HG03139 (cell line): ENCODE data around the gene OR4K1.
"Not testable (repeated sequence)": the region's sequence is repeated elsewhere in the genome, so short reads cannot be mapped to it uniquely, and the experiment has no call there.

Source experiments
- ATAC-seq: cut with Tn5 transposase; IDR thresholded peaks from one replicate; pipeline ENCODE4 v1.9.1; 2021; ENCODE audit not compliant: unreplicated experiment

Gene OR4K1, protein sequence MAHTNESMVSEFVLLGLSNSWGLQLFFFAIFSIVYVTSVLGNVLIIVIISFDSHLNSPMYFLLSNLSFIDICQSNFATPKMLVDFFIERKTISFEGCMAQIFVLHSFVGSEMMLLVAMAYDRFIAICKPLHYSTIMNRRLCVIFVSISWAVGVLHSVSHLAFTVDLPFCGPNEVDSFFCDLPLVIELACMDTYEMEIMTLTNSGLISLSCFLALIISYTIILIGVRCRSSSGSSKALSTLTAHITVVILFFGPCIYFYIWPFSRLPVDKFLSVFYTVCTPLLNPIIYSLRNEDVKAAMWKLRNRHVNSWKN

GRCh38 chr14:19930617-19931016 lies at the start of gene OR4K1:
TSS of gene OR4K1 (plus strand) at chr14:19930917. CDS start at chr14:19935667, 4,750 bp downstream.
- ATAC-seq = no peak

DNA sequence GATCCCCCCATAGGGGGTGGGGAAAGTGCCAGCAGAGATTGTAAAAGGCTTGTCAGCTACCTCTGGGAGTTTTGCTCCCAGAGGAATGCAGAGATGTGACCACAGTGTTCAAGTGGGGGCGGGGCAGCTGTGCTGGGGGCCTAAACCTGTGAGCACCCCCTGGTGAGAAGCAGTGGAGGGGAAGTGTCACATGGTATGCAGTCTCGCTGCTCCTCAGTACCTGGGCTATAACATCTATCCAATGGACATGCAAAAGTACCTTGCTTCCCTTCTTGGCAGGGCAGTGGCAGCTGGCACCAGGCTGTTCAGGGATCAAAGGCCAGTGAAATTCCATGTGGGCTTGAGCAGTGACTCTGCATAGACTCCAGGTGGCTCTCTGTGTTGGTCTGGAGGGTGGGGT lies 35.4 kb upstream of the OR4K1 start:
- no peak for ATAC-seq

GRCh38 chr14:19900999-19901398 lies 29.7 kb upstream of the OR4K1 start:
- no peak for ATAC-seq

DNA sequence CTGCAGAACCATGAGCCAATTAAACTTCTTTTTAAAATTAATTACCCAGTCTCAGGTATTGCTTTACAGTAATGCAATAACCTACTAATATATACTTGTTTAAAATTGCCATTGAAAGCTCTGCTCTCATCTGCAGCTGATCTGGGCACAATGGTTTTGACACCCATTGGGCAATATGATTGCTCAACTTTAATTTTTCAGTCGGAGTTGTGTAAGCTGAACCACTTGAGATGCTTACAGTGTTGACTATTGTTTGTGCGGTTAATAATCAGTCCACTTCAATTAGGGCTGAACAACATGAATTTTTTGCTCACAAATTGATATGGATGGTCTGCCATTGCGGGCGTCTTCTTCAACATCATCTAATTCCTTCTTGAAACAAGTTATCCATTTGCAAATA lies 28.3 kb upstream of the OR4K1 start:
- no peak for ATAC-seq

GRCh38 chr14:19906665-19907064 lies 24.1 kb upstream of the OR4K1 start:
- ATAC-seq = no peak

GRCh38 chr14:19911114-19911513 lies 19.6 kb upstream of the OR4K1 start:
- ATAC-seq = no peak

GRCh38 chr14:19917243-19917642 lies 13.5 kb upstream of the OR4K1 start:
- no peak for ATAC-seq

DNA sequence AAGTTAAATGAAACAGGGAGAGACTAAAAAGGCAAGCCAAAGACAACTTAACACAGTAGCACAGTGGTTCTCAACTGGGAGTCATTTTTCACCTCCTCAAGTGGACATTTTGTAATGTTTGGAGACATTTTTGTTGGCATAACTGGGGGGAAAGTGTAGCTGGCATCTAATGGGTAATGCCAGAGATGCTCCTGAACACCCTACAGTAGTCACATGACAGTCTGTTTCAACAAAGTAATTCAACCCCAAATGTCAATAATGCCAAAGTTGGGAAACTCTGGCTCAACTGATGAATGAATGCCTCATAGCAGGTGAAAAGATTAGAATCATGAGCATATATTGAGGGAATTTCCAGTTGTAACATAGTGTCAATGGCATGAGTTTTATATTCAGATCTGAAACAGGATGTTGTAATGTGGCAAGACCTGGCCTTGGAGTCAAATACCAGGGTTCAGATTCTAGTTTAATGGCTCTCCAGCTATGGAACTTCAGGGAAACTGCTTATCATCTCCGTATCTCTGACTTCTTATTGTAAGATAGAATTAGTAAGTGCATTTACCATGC lies 12.7 kb upstream of the OR4K1 start:
- ATAC-seq = no peak

- ATAC-seq = no peak
Measured at GRCh38 chr14:19918553-19919264, 12.0 kb upstream of the OR4K1 start.

DNA sequence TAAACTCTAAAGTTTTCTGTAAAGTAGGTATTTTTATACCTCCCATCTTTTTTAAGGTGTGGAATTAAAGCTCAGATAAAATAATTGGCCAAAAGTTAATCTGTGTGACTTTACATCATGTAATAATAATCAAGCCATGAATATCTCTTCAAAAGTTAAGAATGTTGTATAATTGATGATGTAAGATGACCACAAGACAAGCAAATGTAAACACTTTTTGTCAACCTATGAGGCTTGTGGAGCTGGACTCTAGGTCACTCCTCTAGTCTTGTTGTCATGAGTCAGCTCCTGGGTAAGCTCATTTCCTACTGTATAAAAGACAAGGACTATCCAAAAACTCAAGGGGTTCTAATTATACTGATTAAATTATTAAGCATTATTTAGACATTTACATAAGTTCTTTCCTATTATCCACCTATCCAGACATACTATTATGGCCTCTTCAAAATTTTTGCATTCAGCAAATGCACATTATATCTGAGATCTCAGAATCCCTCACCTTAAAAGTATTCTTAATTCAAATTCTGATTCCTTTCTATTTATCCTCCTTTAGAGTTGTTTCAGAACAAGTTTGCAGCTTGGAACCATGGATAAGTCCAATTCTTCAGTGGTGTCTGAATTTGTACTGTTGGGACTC lies 10.6 kb upstream of the OR4K1 start, which contains the start of gene OR4K5:
OR4K5 (plus strand) TSS at position 587 of the 637 bp plus-strand sequence; CDS start at position 587, 0 bp downstream.
- no peak for ATAC-seq

GRCh38 chr14:19941668-19942067 lies 11.0 kb downstream of the OR4K1 start:
- ATAC-seq = no peak

DNA sequence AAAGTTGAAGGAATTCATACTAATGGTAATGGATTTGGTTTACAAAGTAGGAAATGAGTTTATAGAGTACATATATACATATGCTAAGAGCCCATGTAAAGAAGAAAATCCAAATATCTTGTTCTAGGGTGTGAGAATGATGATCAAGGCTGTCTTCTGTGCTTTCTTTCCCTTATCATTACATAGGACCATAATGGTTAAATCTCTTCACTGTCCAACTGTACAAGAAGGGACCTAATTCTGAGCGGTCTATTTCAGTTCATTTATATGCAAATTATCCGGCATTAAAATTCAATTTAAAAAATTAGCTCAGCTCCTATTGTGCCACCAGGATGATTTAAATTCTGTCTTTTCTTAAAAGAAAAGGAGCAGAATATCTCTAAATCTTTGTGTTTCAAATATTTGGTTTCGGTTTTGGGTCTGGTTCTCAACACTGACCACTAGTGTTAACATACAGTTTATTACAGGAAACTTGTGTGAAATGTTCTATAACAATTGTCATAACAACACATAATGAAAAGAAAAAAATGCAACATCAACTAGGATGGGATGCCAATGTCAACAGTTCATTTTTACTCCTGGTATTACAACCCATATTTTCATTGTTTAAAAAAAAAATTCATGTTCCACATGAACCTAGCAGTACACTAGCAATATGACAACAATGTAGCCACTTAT lies 16.8 kb downstream of the OR4K1 start:
- ATAC-seq = no peak

DNA sequence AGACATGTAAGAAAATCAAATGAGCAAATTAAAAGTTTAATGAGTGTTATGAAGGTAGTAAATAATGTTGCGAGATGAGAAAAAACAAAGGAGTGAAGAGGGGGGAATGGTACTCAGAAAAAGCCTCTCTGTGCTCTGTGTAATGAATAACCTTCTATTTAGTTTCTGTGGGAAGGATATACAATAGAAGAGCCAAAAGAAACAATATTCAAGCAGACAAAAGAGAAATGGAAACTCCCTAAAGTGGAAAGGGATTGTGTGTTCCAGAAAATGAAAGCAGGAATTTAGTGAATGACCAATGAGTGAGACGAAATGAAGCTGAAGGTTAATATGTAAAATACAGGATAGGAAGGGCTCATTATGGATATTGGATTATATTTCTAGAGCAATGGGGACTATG lies 18.5 kb downstream of the OR4K1 start:
- ATAC-seq = no peak

DNA sequence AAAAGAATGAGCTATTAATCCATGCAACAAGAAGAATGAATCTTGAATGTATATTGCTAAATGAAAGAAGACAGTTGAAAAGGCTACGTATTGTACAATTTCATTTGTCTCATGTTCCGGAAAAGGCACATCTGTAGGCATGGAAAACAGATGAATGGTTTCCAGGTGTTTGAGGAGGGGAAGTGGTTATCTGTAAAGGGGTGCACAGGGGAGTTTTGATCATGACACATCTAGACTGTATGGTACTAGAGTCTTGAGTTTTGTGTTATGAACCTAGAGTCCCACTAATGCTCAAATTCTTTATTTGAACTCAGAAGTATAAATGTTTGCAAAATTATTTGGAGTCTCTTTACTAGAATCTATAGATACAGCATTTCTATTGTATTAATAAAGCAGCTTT lies 39.0 kb downstream of the OR4K1 start:
- not testable (repeated sequence) for ATAC-seq

DNA sequence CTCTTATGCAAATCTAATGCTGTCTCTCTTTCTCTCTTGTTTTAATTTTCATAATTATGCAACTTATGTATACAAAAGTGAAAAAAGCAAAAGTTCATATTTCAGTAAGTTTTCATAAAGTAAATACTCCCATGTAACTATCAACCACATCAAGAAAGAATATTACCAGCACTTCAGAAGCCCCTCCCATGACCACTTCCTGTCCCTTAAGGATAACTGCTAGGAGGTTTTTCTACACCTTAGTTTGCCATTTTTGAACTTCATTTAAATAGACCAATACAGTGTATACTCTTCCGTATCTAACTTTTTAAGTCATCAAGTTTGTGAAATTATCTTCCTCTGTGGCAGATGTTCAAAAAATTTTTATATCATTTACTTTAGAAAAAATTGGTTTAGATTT lies 44.1 kb downstream of the OR4K1 start:
- no peak for ATAC-seq

DNA sequence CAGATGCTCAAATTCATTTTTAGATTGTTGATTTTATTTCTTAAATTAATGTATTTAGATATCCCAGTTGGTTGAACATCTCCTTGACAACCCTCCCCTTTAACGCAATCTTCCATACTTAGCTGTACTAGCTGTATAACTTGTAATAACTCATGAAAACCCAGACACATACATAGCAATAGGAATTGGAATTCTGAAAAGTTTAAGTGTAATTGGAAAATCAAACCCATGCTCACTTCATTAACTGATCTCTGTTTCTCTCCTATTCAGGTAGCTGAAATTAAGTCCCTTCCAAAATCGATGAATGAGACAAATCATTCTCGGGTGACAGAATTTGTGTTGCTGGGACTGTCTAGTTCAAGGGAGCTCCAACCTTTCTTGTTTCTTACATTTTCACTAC lies 44.6 kb downstream of the OR4K1 start, which contains the start of gene OR4K15:
OR4K15 (plus strand) TSS at position 301 of the 400 bp plus-strand sequence; CDS start at position 301, 0 bp downstream.
- no peak for ATAC-seq
